ENCODE data around the gene GBP7. TPM values are rescaled to one million over a fixed set of nuclear protein-coding genes. Genes with fewer than 3 reads are reported as not detected.

GBP7 gene
- total RNA-seq, 1 experiment from 2014 or later: not detected

DNA sequence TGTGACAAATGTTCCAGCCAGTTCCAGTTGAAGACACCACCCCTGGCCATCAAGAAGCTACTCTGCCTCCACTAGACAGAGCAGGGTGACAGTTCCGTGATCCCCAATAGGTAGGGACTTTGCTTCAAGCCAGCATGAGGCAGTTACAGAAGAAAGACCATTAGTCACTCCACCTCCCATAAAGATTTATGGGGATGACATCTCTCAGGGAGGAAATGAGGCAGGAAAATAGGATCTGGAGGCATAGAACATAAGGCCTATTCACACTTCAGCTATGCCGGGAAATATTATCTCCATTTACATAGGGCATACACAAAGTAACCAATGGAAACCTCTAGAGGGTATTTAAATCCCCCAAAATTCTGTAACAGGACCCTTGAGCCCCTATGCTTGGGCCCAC is 3.5 kb upstream of the GBP7 start:
- CTCF ChIA-PET: no interaction called here

DNA sequence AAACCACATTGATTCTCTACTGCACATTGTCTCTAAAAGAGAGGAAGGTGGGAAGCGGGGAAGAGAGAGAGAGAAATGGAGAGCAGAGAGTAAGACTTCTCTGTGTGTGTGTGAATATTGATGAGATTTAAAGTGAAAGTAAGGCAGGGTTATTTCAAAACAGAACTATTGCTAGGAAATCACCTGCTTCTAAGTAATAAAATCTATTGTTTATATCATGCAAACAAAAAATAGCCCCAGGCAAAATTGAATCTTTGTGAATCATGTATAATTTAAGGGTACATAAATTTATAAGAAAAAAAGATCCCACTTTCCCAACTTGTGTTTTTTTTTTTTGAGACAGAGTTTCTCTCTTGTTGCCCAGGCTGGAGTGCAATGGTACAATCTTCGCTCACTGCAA is 1.2 kb upstream of the GBP7 start:
- TF ChIP-seq EZH2 (IDR thresholded peaks at IDR 0.05; ENCODE audit: borderline replicate concordance, low read depth, low read length, poor library complexity, severe bottlenecking) (no peak), CTCF (conservative IDR thresholded peaks at IDR 0.05; ENCODE audit: low read depth, low read length) (no peak)
- H3K36me3 ChIP-seq (ENCODE audit: insufficient read depth, low read length, poor library complexity, severe bottlenecking): no peaks in the 10 kb centered on the region
- H3K4me3 ChIP-seq (ENCODE audit: low read depth, low read length, poor library complexity, severe bottlenecking): no peak overlapping the region
- CTCF ChIA-PET: no interaction called here
- no peaks in the 10 kb centered on the region for H3K27me3 ChIP-seq (replicated peaks; ENCODE audit: insufficient read depth, low read depth, low read length, poor library complexity)
- no peak for DNase-seq (ENCODE audit: low spot score)
- no peaks in the 10 kb centered on the region for H3K4me1 ChIP-seq (ENCODE audit: insufficient read depth, low read length, poor library complexity, severe bottlenecking)
- BruUV-seq (replicated peaks): no TSS peak
- intact Hi-C loops (cut with micrococcal nuclease; ENCODE audit: unreplicated experiment): no loop called here
- no peak overlapping the region for H3K27ac ChIP-seq (ENCODE audit: low read depth, low read length, poor library complexity, severe bottlenecking)
- no peaks in the 10 kb centered on the region for H3K9me3 ChIP-seq (ENCODE audit: low read depth, low read length, poor library complexity, severe bottlenecking)
- POLR2A ChIA-PET (ENCODE audit: low non-redundant PET): no interaction called here

More for the DNA sequence above, 3.5 kb upstream of the GBP7 start:
- DNase-seq (ENCODE audit: low spot score): peak; percentile 19
- Histone ChIP-seq H3K4me1 (ENCODE audit: insufficient read depth, low read length, poor library complexity, severe bottlenecking) (no peaks in the 10 kb centered on the region), H3K27me3 (replicated peaks; ENCODE audit: insufficient read depth, low read depth, low read length, poor library complexity) (no peaks in the 10 kb centered on the region), H3K36me3 (ENCODE audit: insufficient read depth, low read length, poor library complexity, severe bottlenecking) (no peaks in the 10 kb centered on the region), H3K9me3 (ENCODE audit: low read depth, low read length, poor library complexity, severe bottlenecking) (peaks cover 5% of the 10 kb centered on the region), H3K27ac (ENCODE audit: low read depth, low read length, poor library complexity, severe bottlenecking) (no peak overlapping the region), H3K4me3 (ENCODE audit: low read depth, low read length, poor library complexity, severe bottlenecking) (no peak overlapping the region)
- POLR2A ChIA-PET (ENCODE audit: low non-redundant PET): no interaction called here
- intact Hi-C loops (cut with micrococcal nuclease; ENCODE audit: unreplicated experiment): no loop called here
- no TSS peak for BruUV-seq (replicated peaks)
- TF ChIP-seq CTCF (conservative IDR thresholded peaks at IDR 0.05; ENCODE audit: low read depth, low read length) (no peak), EZH2 (IDR thresholded peaks at IDR 0.05; ENCODE audit: borderline replicate concordance, low read depth, low read length, poor library complexity, severe bottlenecking) (no peak)

GRCh38 chr1:89174491-89174890 is 1.3 kb downstream of the GBP7 start:
- H3K4me3 ChIP-seq (ENCODE audit: low read depth, low read length, poor library complexity, severe bottlenecking): no peak overlapping the region
- no peaks in the 10 kb centered on the region for H3K36me3 ChIP-seq (ENCODE audit: insufficient read depth, low read length, poor library complexity, severe bottlenecking)
- H3K9me3 ChIP-seq (ENCODE audit: low read depth, low read length, poor library complexity, severe bottlenecking): no peaks in the 10 kb centered on the region
- TF ChIP-seq CTCF (conservative IDR thresholded peaks at IDR 0.05; ENCODE audit: low read depth, low read length) (no peak), EZH2 (IDR thresholded peaks at IDR 0.05; ENCODE audit: borderline replicate concordance, low read depth, low read length, poor library complexity, severe bottlenecking) (no peak)
- no peaks in the 10 kb centered on the region for H3K4me1 ChIP-seq (ENCODE audit: insufficient read depth, low read length, poor library complexity, severe bottlenecking)
- ChIA-PET POLR2A (ENCODE audit: low non-redundant PET) (no interaction called here), CTCF (no interaction called here)
- no peaks in the 10 kb centered on the region for H3K27me3 ChIP-seq (replicated peaks; ENCODE audit: insufficient read depth, low read depth, low read length, poor library complexity)
- H3K27ac ChIP-seq (ENCODE audit: low read depth, low read length, poor library complexity, severe bottlenecking): no peak overlapping the region
- intact Hi-C loops (cut with micrococcal nuclease; ENCODE audit: unreplicated experiment): no loop called here
- BruUV-seq (replicated peaks): no TSS peak
- no peak for DNase-seq (ENCODE audit: low spot score)

Measured in A673 (cell line).